Measurements from ENCODE around the gene FSTL4.

Gene FSTL4

DNA sequence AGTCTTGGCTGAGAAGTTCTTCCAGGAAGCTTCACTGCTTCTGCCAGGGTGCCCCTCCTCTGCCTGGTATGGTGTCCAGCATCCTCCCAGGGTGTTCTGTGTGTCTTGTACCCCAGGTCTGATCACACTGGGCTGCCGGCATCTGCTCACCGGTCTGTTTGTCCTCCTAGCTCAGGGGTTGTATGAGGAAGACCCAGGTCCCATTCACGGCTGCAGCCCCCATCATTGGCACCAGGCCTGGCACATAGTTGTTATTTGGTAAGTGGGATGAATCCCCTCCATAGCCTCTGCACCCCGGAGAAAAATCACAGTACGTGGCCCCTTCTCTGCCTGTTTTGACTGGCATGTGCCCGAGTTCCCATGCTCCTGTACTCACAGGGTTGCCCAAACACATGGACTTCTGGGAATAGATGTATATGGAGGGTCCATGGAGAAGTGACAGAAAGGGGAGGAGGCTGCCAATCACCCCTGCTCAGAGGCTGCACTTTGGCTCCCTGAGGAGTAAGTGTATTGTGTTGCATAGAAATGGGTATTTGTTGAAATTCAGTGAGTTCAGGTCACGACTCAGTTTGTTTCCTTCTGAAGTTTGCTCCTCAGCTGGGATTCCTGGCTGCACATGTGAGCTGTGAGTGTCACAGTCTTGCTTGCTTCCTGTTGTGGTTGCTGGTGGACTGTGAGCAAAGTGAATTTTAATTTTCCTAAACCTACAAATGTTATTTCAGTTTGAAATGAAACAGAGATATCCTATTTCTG lies 464.4 kb downstream of the FSTL4 start:
- no peak for DNase-seq

DNA sequence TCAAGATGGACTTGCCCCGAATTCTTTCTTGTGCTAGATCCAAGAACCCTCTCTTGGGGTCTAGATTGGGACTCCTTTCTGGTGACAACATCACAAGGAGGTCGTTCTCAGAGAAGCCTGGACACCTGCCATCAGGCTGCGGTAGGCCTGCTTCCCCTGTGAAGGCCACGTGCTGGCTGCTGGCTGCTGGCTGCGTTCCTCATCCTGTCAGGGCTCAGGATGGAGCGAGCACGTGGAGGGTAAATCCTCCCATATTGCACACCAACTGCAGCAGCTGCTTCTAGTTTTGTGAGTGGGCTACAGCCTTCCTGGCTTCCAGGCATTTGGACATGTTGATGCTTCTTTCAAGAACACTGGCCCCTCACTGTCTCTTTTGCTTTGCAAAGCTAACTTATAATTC lies 464.9 kb downstream of the FSTL4 start:
- no peak for DNase-seq
